Lung microvascular endothelial cell (primary cell): ENCODE measurements around the gene RIPPLY3. TPM values are rescaled to one million over a fixed set of nuclear protein-coding genes. Genes with fewer than 3 reads are reported as not detected.
A peak's percentile ranks its signal among the peaks of the same experiment; 100 is the strongest.

Source experiments
- DNase-seq, 2 donors: peaks; one replicate each; pipeline versions ENCODE4 v3.0.0 to v3.0.0-alpha.2; 2010; ENCODE audit warnings: low read depth in 2 of 2
- total RNA-seq: library from RNA; depleted of rRNA; stranded (reverse); fragments of >200 nt; gene quantifications from 2 replicates; pipeline ENCODE4 v1.2.1, GENCODE V29; 2014

RIPPLY3 gene
- total RNA-seq, 1 donor from 2014 or later, result not detected

DNA sequence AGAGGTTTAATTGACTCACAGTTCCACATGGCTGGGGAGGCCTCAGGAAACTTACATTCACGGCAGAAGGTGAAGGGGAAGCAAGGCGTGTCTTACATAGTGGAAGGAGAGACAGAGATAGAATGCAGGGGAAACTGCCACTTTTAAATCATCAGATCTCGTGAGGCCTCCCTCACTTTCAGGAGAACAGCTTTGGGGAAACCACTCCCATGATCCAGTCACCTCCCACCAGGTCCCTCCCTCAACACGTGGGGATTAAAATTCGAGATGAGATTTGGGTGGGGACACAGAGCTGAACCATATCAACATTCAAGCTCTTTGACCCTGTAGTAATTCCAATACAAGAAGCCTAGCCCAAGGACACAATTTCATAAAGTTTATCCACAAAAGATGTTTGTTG is 52.7 kb downstream of the RIPPLY3 start:
- no peak for DNase-seq

DNA sequence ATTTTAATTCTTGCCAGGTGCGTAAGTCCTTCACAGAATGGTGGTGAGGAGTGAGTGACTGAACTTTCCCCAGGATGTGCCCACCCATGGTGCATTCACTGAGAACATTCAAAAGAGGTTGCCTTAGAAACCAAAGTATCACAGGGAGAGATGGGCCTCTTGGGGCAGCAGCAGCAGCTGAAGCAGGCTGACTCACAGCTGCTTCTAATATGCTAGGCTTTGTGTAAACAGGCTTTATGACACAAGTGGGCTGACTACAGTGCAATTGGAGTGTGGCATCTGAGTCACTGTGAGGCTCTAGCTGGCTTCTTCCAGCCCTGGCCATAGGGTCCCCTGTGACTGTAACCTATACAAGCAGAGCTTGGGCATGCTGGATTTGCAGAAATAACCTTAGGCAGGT is 53.8 kb downstream of the RIPPLY3 start:
- peak; percentile 12 to 92 for DNase-seq

DNA sequence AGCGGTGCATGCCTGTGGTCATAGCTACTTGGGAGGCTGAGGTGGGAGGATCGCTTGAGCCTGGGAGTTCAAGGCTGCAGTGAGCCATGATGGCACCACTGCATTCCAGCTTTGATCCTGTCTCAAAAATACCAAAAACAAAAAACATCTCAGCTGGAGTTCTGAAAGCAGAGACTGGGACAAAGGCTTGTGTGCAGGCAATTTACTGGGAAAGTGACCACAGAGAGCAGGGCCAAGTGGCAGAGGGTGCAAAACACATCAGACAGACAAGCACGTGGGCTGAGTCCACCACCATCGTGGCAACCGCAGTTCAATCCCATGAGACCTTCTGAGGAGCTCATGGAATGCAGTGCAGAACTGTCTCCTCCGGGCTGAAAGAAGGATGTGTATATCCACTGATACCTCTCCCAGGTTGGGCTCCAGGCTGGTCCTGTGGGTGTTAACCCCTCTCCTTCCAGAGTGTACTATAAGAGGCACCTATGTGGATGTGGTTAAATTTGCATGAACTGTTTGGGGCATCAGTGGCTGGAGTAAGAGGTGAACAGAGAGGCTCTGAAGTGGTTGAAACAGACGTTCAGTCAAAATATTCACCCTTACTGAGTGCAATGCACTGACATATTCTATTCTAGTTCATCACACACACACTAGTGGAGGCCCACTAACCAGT is 55.6 kb downstream of the RIPPLY3 start:
- DNase-seq, result no peak

DNA sequence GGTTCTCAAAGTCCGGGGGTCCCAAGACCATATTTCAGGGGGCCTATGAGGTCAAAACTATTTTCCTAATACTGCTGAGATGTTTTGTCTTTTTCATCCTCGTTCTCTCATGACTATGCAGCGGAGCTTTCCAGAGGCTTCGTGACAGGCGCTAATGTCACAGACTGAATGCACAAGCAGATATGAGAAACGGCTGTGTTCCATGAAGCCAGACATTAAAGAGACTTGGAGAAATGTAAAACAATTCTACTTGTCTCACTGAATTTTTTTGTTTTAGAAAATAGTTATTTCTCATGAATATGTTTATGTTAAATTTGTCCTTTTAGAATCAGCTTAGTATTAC is 56.1 kb downstream of the RIPPLY3 start:
- DNase-seq, result no peak

DNA sequence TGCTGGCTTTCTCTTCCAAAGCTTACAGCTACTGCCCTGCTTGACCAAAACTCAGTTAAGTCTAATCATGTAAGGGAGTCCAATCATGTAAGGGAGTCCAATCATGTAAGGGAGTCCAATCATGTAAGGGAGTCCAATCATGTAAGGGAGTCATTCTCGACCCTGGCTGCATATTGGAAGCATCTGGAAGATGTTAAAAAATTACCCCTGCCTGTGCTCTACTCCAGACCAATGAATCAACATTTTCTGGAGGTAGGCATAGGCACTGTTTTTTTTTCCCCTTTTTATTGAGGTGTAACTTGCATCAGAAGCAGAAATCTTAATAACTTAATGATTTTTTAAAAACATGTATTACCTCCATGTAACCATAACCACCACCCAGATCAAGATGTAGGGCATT is 56.9 kb downstream of the RIPPLY3 start:
- no peak for DNase-seq

DNA sequence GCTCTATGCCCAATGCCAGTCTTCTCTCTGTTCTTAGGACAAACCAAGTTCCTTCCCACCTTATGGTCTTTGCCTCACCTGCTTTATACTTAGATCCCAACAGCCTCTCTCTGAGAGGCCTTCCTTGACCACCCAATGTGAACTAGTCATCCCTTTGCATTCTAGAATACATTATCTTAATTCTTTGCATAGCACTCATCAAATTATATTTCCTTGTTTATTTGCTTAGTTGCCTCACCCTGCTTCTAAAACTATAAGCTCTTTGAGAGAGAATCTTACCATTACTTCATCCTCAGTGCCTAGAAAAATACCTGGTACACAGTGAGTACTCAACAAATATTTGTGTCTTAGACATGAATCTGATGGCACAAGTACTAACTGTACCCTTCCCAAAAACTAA is 58.3 kb downstream of the RIPPLY3 start:
- no peak for DNase-seq

DNA sequence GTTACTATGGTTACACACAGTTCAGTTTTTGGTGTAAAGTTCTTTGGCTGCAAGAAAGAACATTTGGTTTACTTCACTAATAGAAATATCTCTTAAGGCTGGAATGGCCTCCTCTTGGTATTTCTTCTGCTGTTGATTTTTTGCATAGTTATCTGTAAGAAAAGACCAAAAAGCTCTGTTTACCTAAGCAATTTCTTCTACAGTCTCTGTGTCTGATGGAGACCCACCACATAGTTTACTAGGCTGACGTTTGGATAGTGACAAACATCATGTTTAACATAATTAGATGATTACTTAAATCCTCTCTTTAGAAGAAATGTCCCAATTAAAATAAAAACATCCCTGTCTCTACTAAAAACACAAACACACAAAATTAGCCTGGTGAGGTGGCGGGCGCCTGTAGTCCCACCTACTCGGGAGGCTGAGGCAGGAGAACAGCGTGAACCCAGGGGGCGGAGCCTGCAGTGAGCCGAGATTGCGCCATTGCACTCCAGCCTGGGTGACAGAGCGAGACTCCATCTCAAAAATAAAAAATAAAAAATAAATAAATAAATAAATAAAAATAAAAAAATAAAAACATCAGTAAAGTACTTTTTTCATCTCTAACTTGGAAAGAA is 59.2 kb downstream of the RIPPLY3 start:
- DNase-seq, result no peak

Other genes with a start within 250 kb of the RIPPLY3 start
- gene HLCS, start 40.0 kb upstream of the RIPPLY3 start, total RNA-seq, result 12.3 and 12.4 TPM in 2 replicates
- gene PIGP, start 66.4 kb downstream of the RIPPLY3 start, total RNA-seq, result 2.4 and 3.0 TPM in 2 replicates
- 99.4 and 127 TPM in 2 replicates for gene TTC3, start 66.6 kb downstream of the RIPPLY3 start, total RNA-seq